ENCODE data around the gene DISC1. TPM values are rescaled to one million over a fixed set of nuclear protein-coding genes. Genes with fewer than 3 reads are reported as not detected.

Gene DISC1
- total RNA-seq, 2 donors from 2014 or later = 6.7 to 9.3 TPM

DNA sequence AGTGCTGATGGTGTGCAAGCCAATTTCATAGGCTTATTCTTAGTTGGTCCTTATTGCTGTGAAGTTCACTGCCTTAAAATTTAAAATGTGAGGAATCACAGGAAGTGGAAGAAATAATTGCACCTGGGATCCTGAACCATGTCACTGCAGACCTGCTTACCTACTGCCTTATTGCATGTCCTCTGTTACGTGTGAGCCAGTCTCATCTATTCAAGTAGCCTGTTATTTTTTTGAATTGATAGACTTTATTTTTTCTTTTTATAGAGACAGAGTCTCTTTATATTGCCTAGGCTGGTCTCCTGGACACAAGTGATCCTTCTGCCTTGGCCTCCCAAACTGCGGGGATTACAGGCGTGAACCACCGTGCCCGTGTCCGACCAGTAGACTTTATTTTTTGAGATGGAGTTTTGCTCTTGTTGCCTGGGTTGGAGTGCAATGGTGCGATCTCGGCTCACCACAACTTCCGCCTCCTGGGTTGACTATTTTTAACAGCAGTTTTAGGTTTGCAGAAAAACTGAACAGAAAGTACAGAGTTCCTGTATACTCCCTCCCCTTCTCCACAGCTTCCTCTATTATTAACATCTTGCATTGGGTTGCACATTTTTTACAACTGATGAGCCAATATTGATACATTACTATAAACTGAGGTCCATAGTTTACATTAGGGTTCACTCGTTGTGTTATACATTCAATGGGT lies 14.0 kb upstream of the DISC1 start:
- H3K4me3 ChIP-seq = no peak overlapping the region
- no peak overlapping the region for H3K27ac ChIP-seq
- intact Hi-C loops (cut with DNase I) = no loop called here
- H3K4me1 ChIP-seq (replicated peaks) = no peaks in the 10 kb centered on the region
- no peaks in the 10 kb centered on the region for H3K27me3 ChIP-seq (replicated peaks; ENCODE audit: insufficient read depth)
- 83% methylated on average over 10 of the region's 10 CpGs for WGBS
- H3K36me3 ChIP-seq = no peaks in the 10 kb centered on the region
- H3K9me3 ChIP-seq = no peaks in the 10 kb centered on the region
- TF ChIP-seq POLR2A (IDR thresholded peaks at IDR 0.05) (no peak), POLR2AphosphoS5 (IDR thresholded peaks at IDR 0.05) (no peak)
- TF ChIP-seq, protein P1, sequence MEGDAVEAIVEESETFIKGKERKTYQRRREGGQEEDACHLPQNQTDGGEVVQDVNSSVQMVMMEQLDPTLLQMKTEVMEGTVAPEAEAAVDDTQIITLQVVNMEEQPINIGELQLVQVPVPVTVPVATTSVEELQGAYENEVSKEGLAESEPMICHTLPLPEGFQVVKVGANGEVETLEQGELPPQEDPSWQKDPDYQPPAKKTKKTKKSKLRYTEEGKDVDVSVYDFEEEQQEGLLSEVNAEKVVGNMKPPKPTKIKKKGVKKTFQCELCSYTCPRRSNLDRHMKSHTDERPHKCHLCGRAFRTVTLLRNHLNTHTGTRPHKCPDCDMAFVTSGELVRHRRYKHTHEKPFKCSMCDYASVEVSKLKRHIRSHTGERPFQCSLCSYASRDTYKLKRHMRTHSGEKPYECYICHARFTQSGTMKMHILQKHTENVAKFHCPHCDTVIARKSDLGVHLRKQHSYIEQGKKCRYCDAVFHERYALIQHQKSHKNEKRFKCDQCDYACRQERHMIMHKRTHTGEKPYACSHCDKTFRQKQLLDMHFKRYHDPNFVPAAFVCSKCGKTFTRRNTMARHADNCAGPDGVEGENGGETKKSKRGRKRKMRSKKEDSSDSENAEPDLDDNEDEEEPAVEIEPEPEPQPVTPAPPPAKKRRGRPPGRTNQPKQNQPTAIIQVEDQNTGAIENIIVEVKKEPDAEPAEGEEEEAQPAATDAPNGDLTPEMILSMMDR (IDR thresholded peaks at IDR 0.05) = no peak
- no peak for DNase-seq (ENCODE audit: low spot score)

DNA sequence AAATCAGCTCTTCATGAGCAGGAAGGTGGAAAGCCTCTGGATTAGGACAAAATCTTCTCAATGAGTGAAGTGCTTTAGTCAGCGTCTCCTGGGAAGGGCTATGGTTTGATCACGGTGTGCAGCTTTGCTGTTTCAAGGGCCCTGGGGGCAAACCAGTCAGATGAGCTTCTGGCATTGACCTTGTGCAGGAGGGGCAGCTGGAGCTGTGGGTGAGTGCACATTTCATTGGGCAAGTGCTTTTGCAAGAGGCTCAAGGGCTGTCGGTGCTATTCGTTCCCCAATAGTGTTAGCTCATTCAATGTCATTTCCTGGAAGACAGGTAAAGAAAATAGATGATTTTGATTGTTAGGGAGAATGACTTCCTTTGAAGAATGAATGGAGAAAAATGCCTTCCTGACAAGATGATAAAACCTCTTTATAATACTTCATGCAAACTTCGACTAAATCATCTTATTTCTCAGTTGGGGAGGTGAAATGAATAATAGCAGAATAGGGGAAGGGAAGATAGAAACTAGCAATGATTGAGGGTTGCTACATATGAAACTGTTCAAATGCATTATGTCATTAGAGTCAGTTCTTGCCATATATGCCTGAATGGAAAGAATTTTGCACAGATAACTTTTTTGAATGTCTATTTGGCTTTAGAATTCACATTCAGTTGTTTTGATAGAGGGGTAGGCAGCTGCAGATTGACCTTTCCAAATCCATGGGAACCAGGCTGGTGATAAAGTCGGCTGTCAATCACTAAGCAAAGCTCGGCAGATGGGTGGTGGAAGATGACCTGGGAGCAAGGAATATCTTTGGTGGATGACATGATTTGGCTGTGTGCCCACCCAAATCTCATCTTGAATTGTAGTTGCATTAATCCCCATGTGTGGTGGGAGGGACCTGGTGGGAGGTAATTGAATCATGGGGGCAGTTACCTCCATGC lies 12.9 kb upstream of the DISC1 start:
- no peak overlapping the region for H3K27ac ChIP-seq
- WGBS = 69% methylated on average over 7 of the region's 7 CpGs
- intact Hi-C loops (cut with DNase I) = no loop called here

DNA sequence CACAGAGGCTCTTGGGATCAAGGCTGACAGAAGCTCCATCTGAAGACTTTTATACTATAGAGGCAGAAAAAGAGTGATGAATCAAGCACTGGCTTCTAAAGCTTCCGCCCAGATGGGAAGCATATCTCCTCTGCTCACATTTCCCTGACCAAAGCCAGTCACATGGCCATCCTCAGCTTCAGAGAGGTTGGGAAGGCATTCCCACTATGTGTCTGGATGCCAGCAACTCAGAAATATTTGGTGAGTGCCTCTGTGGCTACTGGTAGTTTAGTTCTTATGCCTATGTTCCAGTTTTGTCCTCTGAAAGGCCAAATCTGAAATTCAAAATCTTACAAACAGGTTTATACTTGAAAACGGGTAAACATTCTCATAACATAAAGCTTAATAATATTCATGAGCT lies 9.9 kb upstream of the DISC1 start:
- Histone ChIP-seq H3K4me3 (no peak overlapping the region), H3K27me3 (replicated peaks; ENCODE audit: insufficient read depth) (no peaks in the 10 kb centered on the region), H3K4me1 (replicated peaks) (no peaks in the 10 kb centered on the region), H3K27ac (no peak overlapping the region), H3K36me3 (no peaks in the 10 kb centered on the region), H3K9me3 (no peaks in the 10 kb centered on the region)
- TF ChIP-seq, protein P1 (IDR thresholded peaks at IDR 0.05) = no peak
- no peak for TF ChIP-seq POLR2AphosphoS5 (IDR thresholded peaks at IDR 0.05)
- WGBS = 88% methylated on average over 2 of the region's 2 CpGs
- intact Hi-C loops (cut with DNase I) = no loop called here
- no peak for DNase-seq (ENCODE audit: low spot score)

More for the DNA sequence above, 12.9 kb upstream of the DISC1 start:
- TF ChIP-seq, protein P1 (IDR thresholded peaks at IDR 0.05) = no peak
- TF ChIP-seq POLR2A (IDR thresholded peaks at IDR 0.05) = no peak
- TF ChIP-seq POLR2AphosphoS5 (IDR thresholded peaks at IDR 0.05) = no peak
- H3K27me3 ChIP-seq (replicated peaks; ENCODE audit: insufficient read depth) = no peaks in the 10 kb centered on the region
- H3K4me1 ChIP-seq (replicated peaks) = no peaks in the 10 kb centered on the region
- H3K36me3 ChIP-seq = no peaks in the 10 kb centered on the region
- no peaks in the 10 kb centered on the region for H3K9me3 ChIP-seq
- H3K4me3 ChIP-seq = no peak overlapping the region
- no peak for DNase-seq (ENCODE audit: low spot score)

DNA sequence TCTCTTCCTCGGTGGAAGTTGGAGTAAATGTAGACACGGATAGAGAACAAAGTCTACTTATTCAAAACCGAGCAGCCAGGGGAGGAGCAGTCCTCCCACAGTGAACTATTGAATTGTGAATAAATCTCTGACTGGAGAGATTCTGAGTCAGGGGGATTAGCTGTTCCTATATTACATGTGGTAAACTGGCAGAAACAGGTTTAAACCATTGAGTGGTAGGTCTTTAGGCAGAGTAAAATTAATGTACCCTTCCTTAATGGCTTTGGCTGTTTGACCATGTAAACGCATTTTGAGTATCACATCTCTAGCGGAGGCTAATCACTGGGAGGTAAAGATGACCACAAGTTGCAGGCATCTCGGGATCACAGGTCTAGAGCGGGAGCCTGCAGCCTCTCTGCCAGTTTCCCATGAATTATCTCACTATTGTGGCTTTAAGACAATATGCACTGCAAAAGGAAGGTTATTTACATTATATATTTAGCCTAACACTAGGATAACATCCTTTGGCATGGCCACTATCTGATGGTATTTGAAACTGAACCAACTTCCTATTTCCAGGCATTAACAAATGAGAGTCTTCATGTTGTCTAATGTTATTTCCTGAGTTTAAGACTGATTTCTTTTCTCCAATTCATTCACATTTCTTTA lies 7.9 kb upstream of the DISC1 start:
- WGBS = 71% methylated on average over 7 of the region's 7 CpGs
- Histone ChIP-seq H3K27ac (no peak overlapping the region), H3K36me3 (no peaks in the 10 kb centered on the region), H3K9me3 (no peaks in the 10 kb centered on the region), H3K4me3 (no peak overlapping the region), H3K27me3 (replicated peaks; ENCODE audit: insufficient read depth) (no peaks in the 10 kb centered on the region), H3K4me1 (replicated peaks) (no peaks in the 10 kb centered on the region)
- TF ChIP-seq, protein P1 (IDR thresholded peaks at IDR 0.05) = no peak
- intact Hi-C loops (cut with DNase I) = no loop called here
- DNase-seq (ENCODE audit: low spot score) = no peak
